Adipocyte (in vitro differentiated cells): ENCODE results near the gene SLC27A4.

ENCODE experiments used
- DNase-seq: peaks from one replicate; pipeline ENCODE4 v3.0.0-alpha.2; 2015; ENCODE audit warnings: low read depth
- H3K27me3 ChIP-seq: replicated peaks from 2 replicates; pipeline ENCODE4 v1.7.0; 2013; ENCODE audit warnings: mild to moderate bottlenecking, low read length, moderate library complexity; ENCODE audit not compliant: control insufficient read depth, insufficient read depth
- H3K36me3 ChIP-seq: 2 replicates; pipeline ENCODE4 v1.7.0; 2013; ENCODE audit warnings: low read length, mild to moderate bottlenecking, moderate library complexity; ENCODE audit not compliant: control insufficient read depth, insufficient read depth, severe bottlenecking
- H3K4me1 ChIP-seq: 2 replicates; pipeline ENCODE4 v1.7.0; 2013; ENCODE audit warnings: mild to moderate bottlenecking, low read length, moderate library complexity; ENCODE audit not compliant: control insufficient read depth, insufficient read depth
- H3K4me3 ChIP-seq: 2 replicates; pipeline ENCODE4 v1.7.0; 2013; ENCODE audit warnings: mild to moderate bottlenecking, low read length, moderate library complexity
- H3K9ac ChIP-seq: 2 replicates; pipeline ENCODE4 v1.7.0; 2013; ENCODE audit warnings: mild to moderate bottlenecking, low read length, moderate library complexity
- H3K9me3 ChIP-seq: 2 replicates; pipeline ENCODE4 v1.7.0; 2013; ENCODE audit warnings: mild to moderate bottlenecking, low read length, moderate library complexity; ENCODE audit not compliant: control insufficient read depth

The SLC27A4 gene

DNA sequence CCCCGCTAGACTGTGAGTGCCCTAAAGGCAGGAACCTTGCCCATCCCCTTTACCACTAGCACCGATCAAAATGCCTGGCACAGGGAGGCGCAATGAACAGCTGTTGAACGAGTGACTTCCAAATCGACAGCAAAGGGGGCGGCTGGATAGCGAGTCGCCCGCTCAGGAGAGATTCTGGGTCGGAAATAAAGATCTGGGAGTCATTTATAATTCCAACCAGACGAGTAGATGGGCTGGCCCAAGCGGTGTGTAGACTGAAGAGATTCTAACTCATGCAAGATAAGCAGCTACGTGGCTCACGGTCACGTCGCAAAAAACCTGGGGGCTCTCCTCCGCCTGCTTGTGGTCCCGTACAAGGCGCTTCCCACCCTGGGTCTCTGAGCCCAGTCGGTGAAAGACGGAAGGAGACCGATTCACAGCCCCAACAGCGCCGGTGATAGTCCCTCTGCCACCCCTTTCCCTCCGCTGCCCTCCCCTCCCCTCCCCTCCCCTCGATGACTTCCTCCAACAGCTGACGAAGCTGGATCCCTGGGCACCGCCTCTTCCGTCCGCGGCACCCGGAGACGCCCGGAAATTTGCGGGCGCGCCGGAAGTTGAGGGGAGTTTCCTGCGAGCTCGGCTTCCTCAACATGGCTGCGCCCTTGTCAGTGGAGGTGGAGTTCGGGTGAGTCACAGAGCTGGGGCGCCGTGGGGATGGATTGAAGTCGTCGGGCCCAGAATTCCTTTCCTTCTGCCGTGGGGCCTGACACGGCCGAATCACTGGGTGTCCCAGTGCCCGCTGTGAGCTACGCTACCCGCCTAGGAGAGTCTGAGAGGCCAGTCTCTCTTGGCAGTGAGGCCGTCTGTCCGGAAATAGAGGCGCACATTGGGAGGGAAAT, 30.7 kb downstream of the SLC27A4 start, which contains the start of gene URM1:
URM1 (plus strand) TSS at position 623 of the 878 bp plus-strand sequence; CDS start at position 630, 7 bp downstream.
- peak; percentile 99 for DNase-seq
- H3K27me3 ChIP-seq = no peaks in the 10 kb centered on the region
- peak within 1 kb of the TSS; percentile 94 for H3K4me3 ChIP-seq
- H3K36me3 ChIP-seq = peaks cover 5% of the 10 kb centered on the region
- H3K9ac ChIP-seq = peak within 1 kb of the TSS; percentile 95
- no peaks in the 10 kb centered on the region for H3K9me3 ChIP-seq
- peaks cover 28% of the 10 kb centered on the region for H3K4me1 ChIP-seq

- Histone ChIP-seq H3K4me3 (peak overlapping the region; percentile 94), H3K9me3 (no peaks in the 10 kb centered on the region), H3K4me1 (peaks cover 29% of the 10 kb centered on the region), H3K36me3 (peaks cover 5% of the 10 kb centered on the region), H3K27me3 (no peaks in the 10 kb centered on the region), H3K9ac (peak overlapping the region; percentile 95)
- no peak for DNase-seq
These were observed 31.3 kb downstream of the SLC27A4 start for GRCh38 chr9:128371630-128372117.

- peak overlapping the region; percentile 95 for H3K9ac ChIP-seq
- peak overlapping the region; percentile 94 for H3K4me3 ChIP-seq
- peaks cover 5% of the 10 kb centered on the region for H3K36me3 ChIP-seq
- peak; percentile 19 for DNase-seq
- H3K27me3 ChIP-seq = no peaks in the 10 kb centered on the region
- peaks cover 29% of the 10 kb centered on the region for H3K4me1 ChIP-seq
- H3K9me3 ChIP-seq = no peaks in the 10 kb centered on the region
These were observed 31.9 kb downstream of the SLC27A4 start for GRCh38 chr9:128372188-128372641.

GRCh38 chr9:128372784-128373183, 32.5 kb downstream of the SLC27A4 start:
- peak overlapping the region; percentile 95 for H3K9ac ChIP-seq
- peaks cover 5% of the 10 kb centered on the region for H3K36me3 ChIP-seq
- peak; percentile 5 for DNase-seq
- peaks cover 29% of the 10 kb centered on the region for H3K4me1 ChIP-seq
- H3K4me3 ChIP-seq = peak overlapping the region; percentile 94
- H3K27me3 ChIP-seq = no peaks in the 10 kb centered on the region
- H3K9me3 ChIP-seq = no peaks in the 10 kb centered on the region

DNA sequence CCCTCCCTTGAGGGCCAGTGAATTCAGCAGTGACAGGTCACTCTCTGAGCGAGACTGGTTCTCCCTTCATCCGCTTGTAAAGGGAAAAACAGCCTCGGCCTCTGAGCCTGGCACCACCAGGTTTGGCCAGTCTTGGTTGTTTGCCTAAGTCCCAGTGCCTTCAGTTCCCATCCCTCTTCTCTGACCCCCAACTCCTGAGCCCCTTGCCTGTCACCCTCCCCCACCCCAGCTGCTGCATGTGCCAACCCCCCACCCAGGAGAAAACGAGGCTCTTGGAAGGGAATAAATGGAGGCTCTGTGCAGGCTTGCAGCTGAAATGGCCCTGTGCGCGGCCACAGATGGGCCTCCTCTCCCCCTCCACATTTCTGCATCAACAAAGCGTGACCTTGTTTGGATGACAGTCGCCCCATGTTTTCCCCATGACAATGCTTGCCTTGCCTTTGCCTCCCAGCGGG, 33.9 kb downstream of the SLC27A4 start:
- Histone ChIP-seq H3K9me3 (no peaks in the 10 kb centered on the region), H3K4me1 (peaks cover 29% of the 10 kb centered on the region), H3K36me3 (peaks cover 9% of the 10 kb centered on the region), H3K9ac (no peak overlapping the region), H3K4me3 (no peak overlapping the region), H3K27me3 (no peaks in the 10 kb centered on the region)
- DNase-seq = no peak

- no peaks in the 10 kb centered on the region for H3K9me3 ChIP-seq
- H3K27me3 ChIP-seq = no peaks in the 10 kb centered on the region
- no peak overlapping the region for H3K9ac ChIP-seq
- DNase-seq = peak; percentile 23
- H3K4me3 ChIP-seq = no peak overlapping the region
- peaks cover 15% of the 10 kb centered on the region for H3K36me3 ChIP-seq
- H3K4me1 ChIP-seq = peaks cover 22% of the 10 kb centered on the region
These were observed 35.5 kb downstream of the SLC27A4 start for GRCh38 chr9:128375865-128376264.

- H3K9me3 ChIP-seq = no peaks in the 10 kb centered on the region
- no peaks in the 10 kb centered on the region for H3K27me3 ChIP-seq
- no peaks in the 10 kb centered on the region for H3K4me1 ChIP-seq
- H3K9ac ChIP-seq = no peak overlapping the region
- no peak overlapping the region for H3K4me3 ChIP-seq
- DNase-seq = no peak
- H3K36me3 ChIP-seq = peaks cover 38% of the 10 kb centered on the region
These were observed 41.9 kb downstream of the SLC27A4 start for GRCh38 chr9:128382261-128382660.

DNA sequence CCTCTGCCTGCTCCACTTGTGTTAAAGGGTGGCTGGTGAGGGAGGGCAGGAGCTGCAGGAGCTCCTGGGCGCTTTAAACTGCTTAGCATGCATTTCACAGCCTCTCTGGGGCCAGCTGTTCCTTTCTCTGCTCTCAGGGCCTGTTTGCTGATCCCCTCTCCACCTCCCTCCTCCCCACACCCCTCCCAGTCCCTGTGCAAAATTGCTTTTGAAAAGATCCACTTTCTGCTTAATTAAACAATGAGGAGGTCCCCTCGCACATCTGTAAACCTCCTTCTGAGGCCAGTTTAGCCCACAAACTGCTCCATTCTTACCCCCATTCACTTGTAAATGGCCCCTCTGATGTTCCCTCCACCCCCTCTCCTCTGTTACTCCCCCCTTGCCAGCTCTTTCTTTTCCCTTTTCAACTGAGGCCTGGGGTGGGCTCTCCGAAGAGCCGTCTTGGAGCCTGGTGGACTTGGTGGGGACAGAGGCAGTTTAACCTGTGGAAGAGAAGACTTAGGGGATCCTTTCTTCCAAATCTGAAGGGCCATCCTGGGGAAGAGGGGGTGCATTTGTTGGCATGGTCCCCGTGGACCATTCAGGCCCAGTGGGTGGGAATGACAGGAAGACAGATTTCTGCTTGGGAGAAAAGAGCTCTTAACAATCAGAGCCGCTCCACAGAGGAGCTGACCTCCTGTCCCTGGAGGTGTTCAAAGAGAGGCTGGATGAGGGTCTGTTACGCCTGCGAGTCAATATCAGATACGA, 42.9 kb downstream of the SLC27A4 start:
- Histone ChIP-seq H3K9me3 (no peaks in the 10 kb centered on the region), H3K4me3 (no peak overlapping the region), H3K36me3 (peaks cover 47% of the 10 kb centered on the region), H3K9ac (no peak overlapping the region), H3K27me3 (no peaks in the 10 kb centered on the region), H3K4me1 (no peaks in the 10 kb centered on the region)
- DNase-seq = no peak

GRCh38 chr9:128383791-128384190, 43.5 kb downstream of the SLC27A4 start:
- no peaks in the 10 kb centered on the region for H3K4me1 ChIP-seq
- no peaks in the 10 kb centered on the region for H3K27me3 ChIP-seq
- H3K9me3 ChIP-seq = no peaks in the 10 kb centered on the region
- no peak overlapping the region for H3K4me3 ChIP-seq
- no peak overlapping the region for H3K9ac ChIP-seq
- H3K36me3 ChIP-seq = peaks cover 52% of the 10 kb centered on the region
- DNase-seq = no peak

DNA sequence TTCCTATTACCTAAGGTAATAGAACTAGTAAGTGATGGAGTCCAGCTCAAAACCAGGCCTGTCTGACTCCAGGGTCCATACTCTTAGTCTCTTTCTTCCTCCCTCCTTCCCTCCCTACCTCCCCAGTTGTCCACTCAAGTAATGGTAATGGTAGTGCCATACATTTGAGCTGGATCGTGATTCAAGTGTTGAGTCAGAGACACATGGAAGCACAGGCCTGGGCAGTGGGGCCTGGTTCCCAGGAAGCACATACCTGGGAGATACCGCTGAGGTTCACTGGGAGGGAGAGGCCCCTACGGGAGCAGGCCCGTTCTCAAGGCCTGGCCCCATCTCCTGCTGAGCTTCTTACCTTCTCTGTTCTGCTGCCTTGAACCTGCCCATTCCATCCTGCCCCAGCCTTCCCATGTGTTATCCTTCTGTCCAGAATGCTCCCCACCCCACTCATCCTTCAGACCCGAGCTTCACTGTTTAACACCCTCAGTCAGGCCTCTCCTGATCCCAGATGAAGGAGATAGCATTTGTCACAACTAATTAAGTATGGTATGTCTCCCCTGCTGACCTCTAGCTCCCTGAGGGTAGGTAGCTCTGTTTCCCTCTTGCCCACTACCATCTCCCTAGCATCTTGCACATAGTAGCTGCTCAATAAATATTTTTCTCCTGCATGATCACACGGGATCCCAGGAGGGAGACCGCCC, 44.6 kb downstream of the SLC27A4 start:
- no peaks in the 10 kb centered on the region for H3K4me1 ChIP-seq
- peaks cover 58% of the 10 kb centered on the region for H3K36me3 ChIP-seq
- no peak overlapping the region for H3K9ac ChIP-seq
- DNase-seq = no peak
- no peaks in the 10 kb centered on the region for H3K27me3 ChIP-seq
- no peak overlapping the region for H3K4me3 ChIP-seq
- no peaks in the 10 kb centered on the region for H3K9me3 ChIP-seq
